Subcutaneous adipose tissue (tissue), 4 donors: ENCODE measurements around the gene GRWD1. TPM values are rescaled to one million over a fixed set of nuclear protein-coding genes. Genes with fewer than 3 reads are reported as not detected.

ENCODE experiments used
- CTCF ChIP-seq: fragments of 450-650 bp; IDR thresholded peaks from one replicate; pipeline ENCODE4 v1.5.1; 2016; ENCODE audit warnings: low read depth, mild to moderate bottlenecking, control low read depth, antibody characterized with exemption, moderate library complexity
- total RNA-seq, 4 donors: library from RNA; depleted of rRNA; stranded (reverse); fragments of >200 nt; gene quantifications; one replicate each; pipeline ENCODE4 v1.1.0, GENCODE V29; 2016

The GRWD1 gene
- total RNA-seq, 4 donors from 2014 or later = 14.4 to 29.0 (median 24.9) TPM

- no peak for TF ChIP-seq CTCF
These were observed 12.4 kb upstream of the GRWD1 start for GRCh38 chr19:48433337-48433736.

- TF ChIP-seq CTCF = no peak
These were observed 9.2 kb upstream of the GRWD1 start for GRCh38 chr19:48436586-48436985.

GRCh38 chr19:48441360-48442050, 4.3 kb upstream of the GRWD1 start:
- TF ChIP-seq CTCF = no peak

GRCh38 chr19:48442116-48443035, 3.4 kb upstream of the GRWD1 start:
- no peak for TF ChIP-seq CTCF

GRCh38 chr19:48443256-48443655, 2.5 kb upstream of the GRWD1 start:
- TF ChIP-seq CTCF = no peak

GRCh38 chr19:48443731-48444128, 2.1 kb upstream of the GRWD1 start:
- TF ChIP-seq CTCF = no peak

GRCh38 chr19:48444129-48444935, 1.5 kb upstream of the GRWD1 start:
- TF ChIP-seq CTCF = no peak
